CD4-positive, alpha-beta T cell (primary cell): ENCODE results near the gene MAP7D1. TPM values are rescaled to one million over a fixed set of nuclear protein-coding genes. Genes with fewer than 3 reads are reported as not detected.

Experiments used
- ATAC-seq: fragments of 200-7000 bp; cut with Tn5 transposase; one replicate; pipeline ENCODE4 v1.10.0; 2022; ENCODE audit warnings: mild to moderate bottlenecking; ENCODE audit not compliant: poor library complexity
- CTCF ChIA-PET: fragments of 350-600 bp; sonication (Branson Sonifier 250); formaldehyde crosslinking; loops from one replicate; lab custom pipeline; 2021; ENCODE audit warnings: antibody characterized with exemption, inconsistent platforms; lab: Charles Lee
- POLR2A ChIA-PET: fragments of 350-600 bp; sonication (Branson Sonifier 250); formaldehyde crosslinking; loops from one replicate; lab custom pipeline; 2021; ENCODE audit warnings: antibody characterized with exemption, inconsistent platforms; lab: Charles Lee
- DNase-seq, 14 experiments: peaks; one replicate each; pipeline ENCODE4 v3.0.0-alpha.2; 2013 to 2020; ENCODE audit warnings: mixed read lengths in 2 of 14
- H3K27ac ChIP-seq, 2 donors: one replicate each; pipeline versions ENCODE4 v1.5.1 to v1.7.0; 2013; ENCODE audit warnings: low read length in 2 of 2, low read depth in 1 of 2, mild to moderate bottlenecking in 1 of 2
- H3K27me3 ChIP-seq, 2 experiments: 1 replicate in 1 of 2; 2 replicates in 1 of 2; pipeline versions ENCODE4 v1.6.1 to v1.7.0; 2013; ENCODE audit warnings: low read length in 2 of 2, control low read depth in 1 of 2, mild to moderate bottlenecking in 1 of 2, moderate library complexity in 1 of 2; ENCODE audit not compliant: insufficient read depth in 2 of 2, control insufficient read depth in 1 of 2
- H3K36me3 ChIP-seq: one replicate; pipeline ENCODE4 v1.6.1; 2013; ENCODE audit warnings: low read length, control low read depth; ENCODE audit not compliant: insufficient read depth
- H3K4me1 ChIP-seq: one replicate; pipeline ENCODE4 v1.6.1; 2013; ENCODE audit warnings: low read length, control low read depth; ENCODE audit not compliant: insufficient read depth
- H3K4me3 ChIP-seq: one replicate; pipeline ENCODE4 v1.5.1; 2013; ENCODE audit warnings: mild to moderate bottlenecking, low read length, moderate library complexity
- H3K9me3 ChIP-seq, 2 experiments: 1 replicate in 1 of 2; 2 replicates in 1 of 2; pipeline versions ENCODE4 v1.6.1 to v1.7.0; 2013; ENCODE audit warnings: low read length in 2 of 2, mild to moderate bottlenecking in 2 of 2, control low read depth in 1 of 2, moderate library complexity in 1 of 2; ENCODE audit not compliant: control insufficient read depth in 1 of 2, insufficient read depth in 1 of 2
- H3K27ac Mint-ChIP-seq: one replicate; pipeline ENCODE4 v1.8.0; 2020; ENCODE audit warnings: mixed read lengths
- H3K27me3 Mint-ChIP-seq: one replicate; pipeline ENCODE4 v1.8.0; 2021; ENCODE audit warnings: mixed read lengths
- H3K36me3 Mint-ChIP-seq: one replicate; pipeline ENCODE4 v1.8.0; 2021; ENCODE audit warnings: low read depth, mixed read lengths
- H3K4me1 Mint-ChIP-seq: one replicate; pipeline ENCODE4 v1.8.0; 2021; ENCODE audit warnings: low read depth, mixed read lengths
- H3K4me3 Mint-ChIP-seq: one replicate; pipeline ENCODE4 v1.8.0; 2020; ENCODE audit warnings: mild to moderate bottlenecking, mixed read lengths
- H3K9me3 Mint-ChIP-seq: one replicate; pipeline ENCODE4 v1.8.0; 2020; ENCODE audit warnings: mixed read lengths
- intact Hi-C, 2 experiments: fragments of 100-400 bp; cut with DNase I in 1 of 2; cut with micrococcal nuclease in 1 of 2; formaldehyde crosslinking; loops; one replicate each; pipeline versions ENCODE4 v1.15.1 to v1.9.0; 2023 to 2025; cut with DNase I, micrococcal nuclease
- total RNA-seq, 174 experiments: library from RNA in 2 of 174; stranded (reverse) in 2 of 174; gene quantifications; one replicate each; pipeline ENCODE4 v1.2.3 and lab custom pipeline; 2021 to 2026
- TF ChIP-seq, protein P1 (sequence below): fragments of 200-600 bp; IDR thresholded peaks from one replicate; pipeline ENCODE4 v1.8.0; 2022; ENCODE audit warnings: antibody characterized with exemption, mild to moderate bottlenecking

The MAP7D1 gene
- total RNA-seq, 2 experiments from 2014 or later, result 156 to 163 TPM

DNA sequence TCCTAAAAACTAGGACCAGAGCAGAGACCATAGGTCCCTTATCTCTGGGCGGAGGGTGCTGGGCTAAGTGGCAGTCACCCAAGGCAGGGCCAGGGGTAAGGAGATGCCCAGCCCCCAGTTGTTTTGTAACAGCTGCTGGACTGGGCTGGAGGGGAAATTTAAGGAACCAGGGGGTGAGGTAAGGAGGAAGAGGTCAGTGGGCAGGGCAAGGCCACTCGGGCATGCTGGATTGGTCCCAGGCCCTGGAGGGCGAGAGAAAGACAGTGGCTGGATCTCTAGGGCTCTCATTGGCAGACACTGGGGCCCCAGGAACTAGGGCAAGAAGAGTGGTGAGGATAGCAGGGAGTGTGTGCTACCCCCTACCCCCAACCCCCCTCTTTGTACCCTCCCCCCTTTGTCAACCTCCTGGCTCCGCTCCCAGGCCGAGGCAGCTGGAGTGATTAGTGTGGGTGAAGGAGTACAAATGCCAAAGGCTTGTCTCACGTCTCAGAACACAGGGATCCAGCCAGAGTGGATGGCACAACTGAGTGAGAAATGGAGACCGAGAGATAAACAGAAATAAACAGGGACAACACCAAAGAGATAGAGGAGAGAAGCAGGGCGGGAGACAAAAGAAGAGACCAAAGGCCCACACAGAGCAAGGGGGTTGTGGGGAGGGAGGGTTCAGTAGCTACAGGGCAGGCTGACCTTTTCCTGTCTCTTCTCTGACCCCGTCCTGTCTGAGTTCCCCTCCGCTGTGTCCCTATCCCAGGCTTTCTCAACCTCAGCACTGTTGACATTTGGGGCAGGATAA, 47.8 kb downstream of the MAP7D1 start:
- Histone ChIP-seq H3K36me3 (no peaks in the 10 kb centered on the region), H3K4me3 (no peak overlapping the region), H3K27me3 (no peaks in the 10 kb centered on the region), H3K4me1 (no peaks in the 10 kb centered on the region), H3K27ac (no peak overlapping the region), H3K9me3 (no peaks in the 10 kb centered on the region)
- no peaks in the 10 kb centered on the region for H3K4me1 Mint-ChIP-seq
- DNase-seq (peak in 2 of 14 experiments; percentile 35 to 46), ATAC-seq (no peak)
- TF ChIP-seq, protein P1, sequence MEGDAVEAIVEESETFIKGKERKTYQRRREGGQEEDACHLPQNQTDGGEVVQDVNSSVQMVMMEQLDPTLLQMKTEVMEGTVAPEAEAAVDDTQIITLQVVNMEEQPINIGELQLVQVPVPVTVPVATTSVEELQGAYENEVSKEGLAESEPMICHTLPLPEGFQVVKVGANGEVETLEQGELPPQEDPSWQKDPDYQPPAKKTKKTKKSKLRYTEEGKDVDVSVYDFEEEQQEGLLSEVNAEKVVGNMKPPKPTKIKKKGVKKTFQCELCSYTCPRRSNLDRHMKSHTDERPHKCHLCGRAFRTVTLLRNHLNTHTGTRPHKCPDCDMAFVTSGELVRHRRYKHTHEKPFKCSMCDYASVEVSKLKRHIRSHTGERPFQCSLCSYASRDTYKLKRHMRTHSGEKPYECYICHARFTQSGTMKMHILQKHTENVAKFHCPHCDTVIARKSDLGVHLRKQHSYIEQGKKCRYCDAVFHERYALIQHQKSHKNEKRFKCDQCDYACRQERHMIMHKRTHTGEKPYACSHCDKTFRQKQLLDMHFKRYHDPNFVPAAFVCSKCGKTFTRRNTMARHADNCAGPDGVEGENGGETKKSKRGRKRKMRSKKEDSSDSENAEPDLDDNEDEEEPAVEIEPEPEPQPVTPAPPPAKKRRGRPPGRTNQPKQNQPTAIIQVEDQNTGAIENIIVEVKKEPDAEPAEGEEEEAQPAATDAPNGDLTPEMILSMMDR, result no peak
- no peaks in the 10 kb centered on the region for H3K9me3 Mint-ChIP-seq
- intact Hi-C loops, result no loop called here
- no peak overlapping the region for H3K4me3 Mint-ChIP-seq
- H3K36me3 Mint-ChIP-seq, result no peaks in the 10 kb centered on the region
- no peaks in the 10 kb centered on the region for H3K27me3 Mint-ChIP-seq
- POLR2A ChIA-PET, result no interaction called here
- CTCF ChIA-PET, result no interaction called here
- no peak overlapping the region for H3K27ac Mint-ChIP-seq

DNA sequence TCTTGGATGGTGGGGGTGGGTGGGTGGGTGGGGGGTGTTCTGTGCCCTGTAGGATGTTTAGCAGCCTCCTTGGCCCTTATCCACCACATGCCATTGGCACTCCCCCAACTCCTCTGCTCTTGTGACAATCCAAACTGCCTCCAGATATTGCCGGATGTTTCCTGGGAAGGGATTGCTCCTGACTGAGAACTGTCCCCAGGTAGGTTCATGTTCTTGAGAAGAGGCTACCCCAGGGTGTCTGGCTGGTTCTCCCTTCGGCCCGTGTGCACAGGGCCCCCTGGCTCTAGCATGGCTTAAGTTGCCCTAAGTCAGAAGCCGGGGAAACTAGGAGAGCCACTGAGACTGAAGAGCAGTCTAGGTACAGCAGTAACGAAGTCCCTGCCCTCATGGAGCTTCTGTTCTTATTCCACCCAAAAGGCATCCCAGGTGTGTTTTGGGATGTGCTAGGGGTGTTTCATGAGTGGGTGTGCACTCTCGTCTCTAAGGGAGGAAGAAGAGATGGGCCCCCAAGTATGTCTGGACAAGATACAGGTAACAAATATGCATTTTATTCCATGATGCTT, 48.5 kb downstream of the MAP7D1 start:
- Mint-ChIP-seq H3K4me3 (no peak overlapping the region), H3K36me3 (no peaks in the 10 kb centered on the region), H3K9me3 (no peaks in the 10 kb centered on the region), H3K4me1 (no peaks in the 10 kb centered on the region), H3K27ac (no peak overlapping the region), H3K27me3 (no peaks in the 10 kb centered on the region)
- Histone ChIP-seq H3K4me3 (no peak overlapping the region), H3K27me3 (no peaks in the 10 kb centered on the region), H3K36me3 (no peaks in the 10 kb centered on the region), H3K4me1 (no peaks in the 10 kb centered on the region), H3K27ac (no peak overlapping the region), H3K9me3 (no peaks in the 10 kb centered on the region)
- DNase-seq (no peak), ATAC-seq (no peak)
- TF ChIP-seq, protein P1, result no peak
- ChIA-PET POLR2A (no interaction called here), CTCF (no interaction called here)
- intact Hi-C loops, result no loop called here

DNA sequence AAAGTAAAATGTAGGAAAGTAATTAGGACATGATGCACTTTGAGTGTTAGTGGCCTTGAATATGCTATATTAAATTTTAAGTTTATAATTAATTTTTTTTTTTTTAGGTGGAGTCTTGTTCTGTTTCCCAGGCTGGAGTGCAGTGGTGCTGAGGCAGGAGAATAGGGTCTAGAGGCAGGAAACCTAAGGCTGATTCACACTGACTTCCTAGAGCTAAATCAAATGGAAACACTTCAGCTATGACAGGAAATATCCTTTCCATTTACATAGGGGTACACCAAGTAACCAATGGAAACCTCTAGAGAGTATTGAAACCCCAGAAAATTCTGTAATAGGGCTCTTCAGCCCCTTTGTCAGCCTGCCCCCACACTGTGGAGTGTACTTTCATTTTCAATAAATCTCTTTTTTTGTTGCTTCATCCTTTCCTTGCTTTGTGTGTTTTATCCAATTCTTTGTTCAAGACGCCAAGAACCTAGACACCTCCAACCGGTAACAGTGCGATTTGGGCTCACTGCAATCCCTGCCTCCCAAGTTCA, 50.4 kb downstream of the MAP7D1 start:
- no peak overlapping the region for H3K4me3 Mint-ChIP-seq
- H3K4me1 Mint-ChIP-seq, result no peaks in the 10 kb centered on the region
- H3K27ac Mint-ChIP-seq, result no peak overlapping the region
- ChIA-PET POLR2A (no interaction called here), CTCF (no interaction called here)
- no peaks in the 10 kb centered on the region for H3K36me3 Mint-ChIP-seq
- ATAC-seq (no peak), DNase-seq (no peak)
- TF ChIP-seq, protein P1, result no peak
- H3K27me3 Mint-ChIP-seq, result no peaks in the 10 kb centered on the region
- H3K9me3 Mint-ChIP-seq, result no peaks in the 10 kb centered on the region
- Histone ChIP-seq H3K27me3 (no peaks in the 10 kb centered on the region), H3K36me3 (no peaks in the 10 kb centered on the region), H3K4me3 (no peak overlapping the region), H3K9me3 (no peaks in the 10 kb centered on the region), H3K4me1 (no peaks in the 10 kb centered on the region), H3K27ac (no peak overlapping the region)
- intact Hi-C loops, result no loop called here
